Measurements from ENCODE around the gene CDH5. TPM values are rescaled to one million over a fixed set of nuclear protein-coding genes. Genes with fewer than 3 reads are reported as not detected.

CDH5 gene
- total and polyA plus RNA-seq, 2 of the 13 experiments (the other 11 are each of a cell fraction or from before 2014, with no cell fraction given), result 0.71 to 1.1 TPM

DNA sequence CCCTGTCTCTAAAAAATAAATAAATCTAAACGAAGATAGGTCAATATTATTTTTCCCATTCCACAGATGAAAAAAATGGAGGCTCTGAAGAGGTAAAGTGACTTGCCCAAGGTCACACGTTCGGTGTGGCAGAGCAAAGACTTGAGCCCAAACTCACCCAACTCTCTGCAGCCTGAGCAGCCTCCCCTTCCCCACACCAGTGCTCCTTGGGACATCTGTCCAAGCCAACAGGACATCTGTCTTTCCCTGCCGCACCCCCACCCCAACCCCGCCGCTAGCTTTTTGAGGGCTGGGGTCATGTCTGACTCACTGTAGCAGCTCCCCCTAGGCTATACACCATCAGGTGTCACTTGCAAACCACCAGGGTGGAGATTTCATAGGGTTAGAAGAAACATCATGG lies 55.4 kb downstream of the CDH5 start:
- Histone ChIP-seq H2AFZ (ENCODE audit: low read length) (no peak overlapping the region), H3K9ac (ENCODE audit: insufficient read depth, low read depth, low read length) (no peak overlapping the region), H4K20me1 (ENCODE audit: insufficient read depth, low read length) (no peaks in the 10 kb centered on the region), H3K4me1 (ENCODE audit: insufficient read depth, low read length) (peaks cover 25% of the 10 kb centered on the region), H3K27ac (ENCODE audit: extremely low read length, insufficient read depth, low read length) (no peak overlapping the region), H3K4me2 (ENCODE audit: low read depth, low read length) (no peak overlapping the region), H3K36me3 (replicated peaks in 1 of 2; ENCODE audit: control insufficient read depth in 1 of 2, insufficient read depth in 2 of 2, low read length in 2 of 2) (no peaks in the 10 kb centered on the region), H3K79me2 (ENCODE audit: insufficient read depth, low read length) (no peaks in the 10 kb centered on the region), H3K27me3 (ENCODE audit: control insufficient read depth in 1 of 2, insufficient read depth in 2 of 2, low read length in 2 of 2) (peaks cover 11 to 68% of the 10 kb centered on the region in 2 experiments), H3K9me3 (ENCODE audit: low read length) (no peaks in the 10 kb centered on the region), H3K4me3 (replicated peaks in 1 of 3; ENCODE audit: insufficient read depth in 1 of 3, low read depth in 2 of 3, low read length in 3 of 3) (no peak overlapping the region)
- POLR2A ChIA-PET, result no interaction called here
- no TSS peak for BruUV-seq (replicated peaks)
- in situ Hi-C loops (cut with HindIII; ENCODE audit: extremely low pct_ligation_motif_present, low pct_unique_long_range_greater_than_20kb) (loop anchor here (25.0 kb wide), 1 partner anchor 440 kb away; no protein-coding TSS in a partner anchor), intact Hi-C loops (cut with micrococcal nuclease; ENCODE audit: unreplicated experiment) (no loop called here)
- CTCF ChIA-PET (ENCODE audit: low intra/inter-chr PET ratio, low total read pairs), result no interaction called here
- DNase-seq (ENCODE audit: low spot score) (no peak), FAIRE-seq (no peak), ATAC-seq (no peak)
- WGBS (ENCODE audit: low lambda C conversion rate), result 19% methylated on average over 6 of the region's 6 CpGs
- TF ChIP-seq, protein P1, sequence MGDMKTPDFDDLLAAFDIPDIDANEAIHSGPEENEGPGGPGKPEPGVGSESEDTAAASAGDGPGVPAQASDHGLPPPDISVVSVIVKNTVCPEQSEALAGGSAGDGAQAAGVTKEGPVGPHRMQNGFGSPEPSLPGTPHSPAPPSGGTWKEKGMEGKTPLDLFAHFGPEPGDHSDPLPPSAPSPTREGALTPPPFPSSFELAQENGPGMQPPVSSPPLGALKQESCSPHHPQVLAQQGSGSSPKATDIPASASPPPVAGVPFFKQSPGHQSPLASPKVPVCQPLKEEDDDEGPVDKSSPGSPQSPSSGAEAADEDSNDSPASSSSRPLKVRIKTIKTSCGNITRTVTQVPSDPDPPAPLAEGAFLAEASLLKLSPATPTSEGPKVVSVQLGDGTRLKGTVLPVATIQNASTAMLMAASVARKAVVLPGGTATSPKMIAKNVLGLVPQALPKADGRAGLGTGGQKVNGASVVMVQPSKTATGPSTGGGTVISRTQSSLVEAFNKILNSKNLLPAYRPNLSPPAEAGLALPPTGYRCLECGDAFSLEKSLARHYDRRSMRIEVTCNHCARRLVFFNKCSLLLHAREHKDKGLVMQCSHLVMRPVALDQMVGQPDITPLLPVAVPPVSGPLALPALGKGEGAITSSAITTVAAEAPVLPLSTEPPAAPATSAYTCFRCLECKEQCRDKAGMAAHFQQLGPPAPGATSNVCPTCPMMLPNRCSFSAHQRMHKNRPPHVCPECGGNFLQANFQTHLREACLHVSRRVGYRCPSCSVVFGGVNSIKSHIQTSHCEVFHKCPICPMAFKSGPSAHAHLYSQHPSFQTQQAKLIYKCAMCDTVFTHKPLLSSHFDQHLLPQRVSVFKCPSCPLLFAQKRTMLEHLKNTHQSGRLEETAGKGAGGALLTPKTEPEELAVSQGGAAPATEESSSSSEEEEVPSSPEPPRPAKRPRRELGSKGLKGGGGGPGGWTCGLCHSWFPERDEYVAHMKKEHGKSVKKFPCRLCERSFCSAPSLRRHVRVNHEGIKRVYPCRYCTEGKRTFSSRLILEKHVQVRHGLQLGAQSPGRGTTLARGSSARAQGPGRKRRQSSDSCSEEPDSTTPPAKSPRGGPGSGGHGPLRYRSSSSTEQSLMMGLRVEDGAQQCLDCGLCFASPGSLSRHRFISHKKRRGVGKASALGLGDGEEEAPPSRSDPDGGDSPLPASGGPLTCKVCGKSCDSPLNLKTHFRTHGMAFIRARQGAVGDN (CRISPR knock-in tag; IDR thresholded peaks at IDR 0.05), result no peak
- TF ChIP-seq SYNCRIP (IDR thresholded peaks at IDR 0.05; ENCODE audit: insufficient read depth, low read depth, low read length), result no peak
- no peak for TF ChIP-seq ZKSCAN5 (CRISPR knock-in tag; IDR thresholded peaks at IDR 0.05)
- no peak for TF ChIP-seq ZFP36L1 (CRISPR knock-in tag; IDR thresholded peaks at IDR 0.05)
- TF ChIP-seq ZBTB1 (CRISPR knock-in tag; IDR thresholded peaks at IDR 0.05; ENCODE audit: borderline replicate concordance), result no peak
- TF ChIP-seq ZNF484 (CRISPR knock-in tag; IDR thresholded peaks at IDR 0.05; ENCODE audit: borderline replicate concordance, low read depth), result no peak
- no peak for TF ChIP-seq BHLHE40 (IDR thresholded peaks at IDR 0.05; ENCODE audit: low read length)
- TF ChIP-seq ZNF331 (CRISPR knock-in tag; IDR thresholded peaks at IDR 0.05), result no peak
- TF ChIP-seq MXI1 (IDR thresholded peaks at IDR 0.05; ENCODE audit: borderline replicate concordance, low read depth, low read length), result no peak
- TF ChIP-seq, protein P2, sequence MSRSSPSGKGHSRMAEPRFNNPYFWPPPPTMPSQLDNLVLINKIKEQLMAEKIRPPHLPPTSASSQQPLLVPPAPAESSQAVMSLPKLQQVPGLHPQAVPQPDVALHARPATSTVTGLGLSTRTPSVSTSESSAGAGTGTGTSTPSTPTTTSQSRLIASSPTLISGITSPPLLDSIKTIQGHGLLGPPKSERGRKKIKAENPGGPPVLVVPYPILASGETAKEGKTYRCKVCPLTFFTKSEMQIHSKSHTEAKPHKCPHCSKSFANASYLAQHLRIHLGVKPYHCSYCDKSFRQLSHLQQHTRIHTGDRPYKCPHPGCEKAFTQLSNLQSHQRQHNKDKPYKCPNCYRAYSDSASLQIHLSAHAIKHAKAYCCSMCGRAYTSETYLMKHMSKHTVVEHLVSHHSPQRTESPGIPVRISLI (CRISPR knock-in tag; IDR thresholded peaks at IDR 0.05; ENCODE audit: borderline replicate concordance), result no peak
- no peak for TF ChIP-seq ZBTB42 (CRISPR knock-in tag; IDR thresholded peaks at IDR 0.05)
- no peak for TF ChIP-seq ZNF510 (CRISPR knock-in tag; IDR thresholded peaks at IDR 0.05; ENCODE audit: low read depth)
- no peak for TF ChIP-seq ZEB1 (IDR thresholded peaks at IDR 0.05; ENCODE audit: insufficient replicate concordance, low read depth)
- TF ChIP-seq, protein P3, sequence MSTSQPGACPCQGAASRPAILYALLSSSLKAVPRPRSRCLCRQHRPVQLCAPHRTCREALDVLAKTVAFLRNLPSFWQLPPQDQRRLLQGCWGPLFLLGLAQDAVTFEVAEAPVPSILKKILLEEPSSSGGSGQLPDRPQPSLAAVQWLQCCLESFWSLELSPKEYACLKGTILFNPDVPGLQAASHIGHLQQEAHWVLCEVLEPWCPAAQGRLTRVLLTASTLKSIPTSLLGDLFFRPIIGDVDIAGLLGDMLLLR (CRISPR knock-in tag; IDR thresholded peaks at IDR 0.05), result no peak

Measured in HepG2 (cell line).